HEK293 (cell line): ENCODE measurements around the gene GRAMD4.

ENCODE experiments used
- CTCF ChIA-PET: fragments of 350-600 bp; formaldehyde crosslinking; extraction: SDS; loops from one replicate; lab custom pipeline; 2021; ENCODE audit warnings: antibody characterized with exemption; lab: Yijun Ruan, JAX
- POLR2A ChIA-PET: fragments of 300-600 bp; formaldehyde crosslinking; extraction: SDS; loops from one replicate; lab custom pipeline; 2020; ENCODE audit warnings: antibody characterized with exemption, inconsistent platforms; lab: Yijun Ruan, JAX
- H3K27ac ChIP-seq: fragments of 200-500 bp; sonication (Bioruptor generic); 2 replicates; pipeline ENCODE4 v1.5.1; 2014; ENCODE audit warnings: low read depth, low read length, control low read depth, inconsistent platforms; ENCODE audit errors: extremely low read depth
- H3K36me3 ChIP-seq, 2 experiments: fragments of 200-500 bp in 1 of 2; sonication (Bioruptor generic) in 1 of 2; 1 replicate in 1 of 2; 2 replicates in 1 of 2; pipeline ENCODE4 v1.5.1; 2014 to 2017; ENCODE audit warnings: inconsistent platforms in 2 of 2, low read length in 2 of 2; ENCODE audit not compliant: control insufficient read depth in 2 of 2, insufficient read depth in 1 of 2
- H3K4me1 ChIP-seq: fragments of 200-500 bp; sonication (Bioruptor generic); 2 replicates; pipeline ENCODE4 v1.5.1; 2014; ENCODE audit warnings: mild to moderate bottlenecking, low read length, inconsistent platforms; ENCODE audit not compliant: control insufficient read depth, insufficient read depth
- H3K4me3 ChIP-seq: 2 replicates; pipeline ENCODE4 v1.5.1; 2011; ENCODE audit warnings: low read depth, mild to moderate bottlenecking, control low read depth, low read length, moderate library complexity
- H3K9me3 ChIP-seq: fragments of 200-500 bp; sonication (Bioruptor generic); 2 replicates; pipeline ENCODE4 v1.5.1; 2014; ENCODE audit warnings: low read depth, low read length, inconsistent platforms; ENCODE audit not compliant: control insufficient read depth, insufficient read depth
- EGR2 ChIP-seq: fragments of 450-650 bp; formaldehyde crosslinking; IDR thresholded peaks from 2 replicates; pipeline ENCODE4 v1.5.1; 2016; ENCODE audit warnings: low read depth, missing biosample characterization, missing genetic modification characterization
- IKZF3 ChIP-seq: fragments of 450-650 bp; IDR thresholded peaks from 2 replicates; pipeline ENCODE4 v1.5.0; 2018; ENCODE audit warnings: missing biosample characterization, mild to moderate bottlenecking, missing genetic modification characterization, moderate library complexity
- SCRT1 ChIP-seq: fragments of 450-650 bp; formaldehyde crosslinking; IDR thresholded peaks from 2 replicates; pipeline ENCODE4 v1.5.1; 2016; ENCODE audit warnings: missing biosample characterization, missing genetic modification characterization, borderline replicate concordance
- SCRT2 ChIP-seq: fragments of 450-650 bp; formaldehyde crosslinking; IDR thresholded peaks from 2 replicates; pipeline ENCODE4 v1.5.1; 2016; ENCODE audit warnings: missing biosample characterization, missing genetic modification characterization
- ZNF112 ChIP-seq: fragments of 450-650 bp; formaldehyde crosslinking; IDR thresholded peaks from 2 replicates; pipeline ENCODE4 v1.5.0; 2017; ENCODE audit warnings: missing biosample characterization, missing genetic modification characterization
- ZNF174 ChIP-seq: fragments of 450-650 bp; formaldehyde crosslinking; IDR thresholded peaks from 2 replicates; pipeline ENCODE4 v1.5.0; 2017; ENCODE audit warnings: missing biosample characterization, mild to moderate bottlenecking, missing genetic modification characterization
- ZNF202 ChIP-seq: fragments of 450-650 bp; formaldehyde crosslinking; IDR thresholded peaks from 2 replicates; pipeline ENCODE4 v1.5.1; 2016; ENCODE audit warnings: missing biosample characterization, missing genetic modification characterization, borderline replicate concordance
- ZNF223 ChIP-seq: fragments of 450-650 bp; formaldehyde crosslinking; IDR thresholded peaks from 2 replicates; pipeline ENCODE4 v1.5.1; 2016; ENCODE audit warnings: missing biosample characterization, missing genetic modification characterization
- ZNF426 ChIP-seq: fragments of 450-650 bp; formaldehyde crosslinking; IDR thresholded peaks from 2 replicates; pipeline ENCODE4 v1.5.1; 2017; ENCODE audit warnings: missing biosample characterization, missing genetic modification characterization, mild to moderate bottlenecking, inconsistent platforms, moderate library complexity
- ZNF501 ChIP-seq: fragments of 450-650 bp; formaldehyde crosslinking; IDR thresholded peaks from 2 replicates; pipeline ENCODE4 v1.5.1; 2016; ENCODE audit warnings: missing biosample characterization, missing genetic modification characterization
- ZNF510 ChIP-seq: fragments of 450-650 bp; formaldehyde crosslinking; IDR thresholded peaks from 2 replicates; pipeline ENCODE4 v1.5.1; 2018; ENCODE audit warnings: mild to moderate bottlenecking, missing genetic modification characterization, missing biosample characterization; ENCODE audit not compliant: insufficient replicate concordance
- ZNF529 ChIP-seq: fragments of 450-650 bp; formaldehyde crosslinking; IDR thresholded peaks from 2 replicates; pipeline ENCODE4 v1.5.1; 2017; ENCODE audit warnings: missing genetic modification characterization, missing biosample characterization; ENCODE audit not compliant: insufficient replicate concordance
- ZNF610 ChIP-seq: fragments of 450-650 bp; formaldehyde crosslinking; IDR thresholded peaks from 2 replicates; pipeline ENCODE4 v1.5.1; 2016; ENCODE audit warnings: missing biosample characterization, missing genetic modification characterization, borderline replicate concordance
- ZNF624 ChIP-seq: fragments of 450-650 bp; formaldehyde crosslinking; IDR thresholded peaks from 2 replicates; pipeline ENCODE4 v1.5.1; 2017; ENCODE audit warnings: missing biosample characterization, missing genetic modification characterization
- ZNF707 ChIP-seq: fragments of 450-650 bp; formaldehyde crosslinking; IDR thresholded peaks from 2 replicates; pipeline ENCODE4 v1.5.1; 2016; ENCODE audit warnings: missing biosample characterization, missing genetic modification characterization
- TF ChIP-seq, protein P1 (sequence below): fragments of 450-650 bp; formaldehyde crosslinking; IDR thresholded peaks from 2 replicates; pipeline ENCODE4 v1.5.1; 2016; ENCODE audit warnings: missing biosample characterization, missing genetic modification characterization
- TF ChIP-seq, protein P2 (sequence below): fragments of 450-650 bp; IDR thresholded peaks from 2 replicates; pipeline ENCODE4 v1.5.1; 2018; ENCODE audit warnings: missing biosample characterization, missing genetic modification characterization
- TF ChIP-seq, protein P3 (sequence below): fragments of 450-650 bp; formaldehyde crosslinking; IDR thresholded peaks from 2 replicates; pipeline ENCODE4 v1.5.1; 2016; ENCODE audit warnings: missing biosample characterization, missing genetic modification characterization
- TF ChIP-seq, protein P4 (sequence below): fragments of 450-650 bp; formaldehyde crosslinking; IDR thresholded peaks from 2 replicates; pipeline ENCODE4 v1.5.1; 2016; ENCODE audit warnings: missing biosample characterization, missing genetic modification characterization

Gene GRAMD4

DNA sequence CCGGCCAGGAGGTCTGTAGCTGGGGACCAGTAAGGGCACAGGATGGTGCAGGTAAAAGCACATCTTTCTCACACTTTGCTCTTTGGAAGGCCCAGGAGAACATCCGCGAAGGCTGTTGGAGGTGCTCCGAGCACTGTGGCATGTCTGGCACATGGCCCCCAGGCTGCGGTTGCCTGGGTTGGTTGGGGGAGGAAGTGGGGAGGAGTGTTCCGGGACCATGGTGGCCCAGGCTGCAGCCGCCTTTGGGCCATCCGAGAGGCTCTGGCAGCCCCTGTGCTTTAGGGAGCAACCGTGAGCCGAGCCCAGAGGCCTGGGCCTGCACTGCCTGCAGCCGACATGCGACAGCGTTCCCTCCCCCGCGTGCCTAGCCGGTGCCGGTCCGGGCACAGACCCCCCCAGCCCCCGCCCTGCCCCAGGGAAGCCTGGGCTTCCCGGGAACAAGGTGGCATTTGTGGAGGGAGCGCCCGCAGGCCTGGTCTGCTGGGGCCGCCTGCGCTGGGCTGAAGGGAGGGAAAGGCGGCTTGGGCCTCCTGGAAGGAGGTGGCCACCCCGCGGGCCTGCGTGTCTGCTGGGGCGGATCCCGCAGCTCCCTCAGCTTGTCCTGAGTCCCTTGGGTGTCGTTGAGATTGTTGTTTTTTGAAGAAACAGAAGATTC, 57.9 kb downstream of the GRAMD4 start:
- ChIA-PET CTCF (no interaction called here), POLR2A (no interaction called here)
- Histone ChIP-seq H3K36me3 (peaks cover 0 to 48% of the 10 kb centered on the region in 2 experiments; a peak in 1 of 3 replicates), H3K4me3 (no peak overlapping the region), H3K9me3 (no peaks in the 10 kb centered on the region), H3K27ac (no peak overlapping the region), H3K4me1 (no peaks in the 10 kb centered on the region)
- TF ChIP-seq ZNF223 (tag by site-specific recombination) = peak; percentile 62; the same call in 1 of the 2 replicates
- TF ChIP-seq SCRT1 = no peak

DNA sequence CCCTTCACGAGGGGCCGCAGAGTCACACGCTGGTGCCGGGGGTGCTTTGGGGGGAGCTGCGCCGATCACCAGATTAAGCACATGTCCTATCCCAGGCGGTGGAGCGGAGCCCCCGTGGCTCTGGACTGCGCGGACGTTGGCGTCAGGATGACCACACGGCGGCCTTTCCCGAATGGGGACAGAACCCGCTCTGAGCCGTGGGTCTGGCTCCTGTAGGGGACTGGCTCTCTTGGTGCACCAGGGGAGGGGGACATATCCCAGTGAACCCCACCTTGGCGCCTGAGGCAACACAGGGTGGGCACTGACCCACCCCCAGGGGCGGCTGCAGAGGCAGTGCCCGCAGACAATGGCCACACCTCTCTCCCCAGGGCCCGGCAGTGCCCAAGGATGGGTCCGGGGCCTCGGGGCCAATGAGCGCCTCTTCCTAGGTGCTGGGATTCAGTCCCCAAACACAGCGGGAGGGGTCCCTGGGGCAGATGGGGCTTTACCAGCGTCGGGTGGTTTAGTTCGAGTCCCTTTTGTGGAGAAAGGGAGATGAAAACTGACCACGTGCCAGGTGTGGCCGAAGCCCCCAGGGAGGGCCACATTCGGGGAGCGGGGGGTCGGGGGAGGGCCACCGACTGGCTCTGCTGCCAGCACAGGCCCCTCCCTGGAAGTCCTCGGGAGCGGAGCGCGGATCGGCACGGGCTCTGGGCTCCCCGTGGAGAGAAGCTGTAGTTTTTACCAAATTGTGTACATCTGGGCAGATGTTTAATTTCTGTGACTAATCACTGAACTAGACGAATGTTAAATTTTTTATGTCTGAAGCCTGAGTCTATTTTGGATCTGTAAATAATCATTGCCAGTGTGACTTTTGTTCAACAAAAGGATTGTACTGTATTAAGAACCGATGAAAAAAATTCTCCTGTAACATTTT, 58.9 kb downstream of the GRAMD4 start:
- peaks cover 0 to 38% of the 10 kb centered on the region in 2 experiments; a peak in 1 of 3 replicates for H3K36me3 ChIP-seq
- TF ChIP-seq, protein P1, sequence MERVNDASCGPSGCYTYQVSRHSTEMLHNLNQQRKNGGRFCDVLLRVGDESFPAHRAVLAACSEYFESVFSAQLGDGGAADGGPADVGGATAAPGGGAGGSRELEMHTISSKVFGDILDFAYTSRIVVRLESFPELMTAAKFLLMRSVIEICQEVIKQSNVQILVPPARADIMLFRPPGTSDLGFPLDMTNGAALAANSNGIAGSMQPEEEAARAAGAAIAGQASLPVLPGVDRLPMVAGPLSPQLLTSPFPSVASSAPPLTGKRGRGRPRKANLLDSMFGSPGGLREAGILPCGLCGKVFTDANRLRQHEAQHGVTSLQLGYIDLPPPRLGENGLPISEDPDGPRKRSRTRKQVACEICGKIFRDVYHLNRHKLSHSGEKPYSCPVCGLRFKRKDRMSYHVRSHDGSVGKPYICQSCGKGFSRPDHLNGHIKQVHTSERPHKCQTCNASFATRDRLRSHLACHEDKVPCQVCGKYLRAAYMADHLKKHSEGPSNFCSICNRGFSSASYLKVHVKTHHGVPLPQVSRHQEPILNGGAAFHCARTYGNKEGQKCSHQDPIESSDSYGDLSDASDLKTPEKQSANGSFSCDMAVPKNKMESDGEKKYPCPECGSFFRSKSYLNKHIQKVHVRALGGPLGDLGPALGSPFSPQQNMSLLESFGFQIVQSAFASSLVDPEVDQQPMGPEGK (tag by site-specific recombination) = no peak
- TF ChIP-seq ZNF624 (tag by site-specific recombination) (no peak), ZNF501 (tag by site-specific recombination) (no peak), ZNF510 (no peak), ZNF202 (tag by site-specific recombination) (no peak), ZNF610 (tag by site-specific recombination) (no peak), ZNF707 (tag by site-specific recombination) (no peak), ZNF174 (tag by site-specific recombination) (no peak), EGR2 (tag by site-specific recombination) (no peak), ZNF112 (tag by site-specific recombination) (no peak), ZNF426 (tag by site-specific recombination) (no peak), ZNF529 (tag by site-specific recombination) (no peak), SCRT2 (tag by site-specific recombination) (no peak), IKZF3 (tag by site-specific recombination) (no peak)
- TF ChIP-seq, protein P2, sequence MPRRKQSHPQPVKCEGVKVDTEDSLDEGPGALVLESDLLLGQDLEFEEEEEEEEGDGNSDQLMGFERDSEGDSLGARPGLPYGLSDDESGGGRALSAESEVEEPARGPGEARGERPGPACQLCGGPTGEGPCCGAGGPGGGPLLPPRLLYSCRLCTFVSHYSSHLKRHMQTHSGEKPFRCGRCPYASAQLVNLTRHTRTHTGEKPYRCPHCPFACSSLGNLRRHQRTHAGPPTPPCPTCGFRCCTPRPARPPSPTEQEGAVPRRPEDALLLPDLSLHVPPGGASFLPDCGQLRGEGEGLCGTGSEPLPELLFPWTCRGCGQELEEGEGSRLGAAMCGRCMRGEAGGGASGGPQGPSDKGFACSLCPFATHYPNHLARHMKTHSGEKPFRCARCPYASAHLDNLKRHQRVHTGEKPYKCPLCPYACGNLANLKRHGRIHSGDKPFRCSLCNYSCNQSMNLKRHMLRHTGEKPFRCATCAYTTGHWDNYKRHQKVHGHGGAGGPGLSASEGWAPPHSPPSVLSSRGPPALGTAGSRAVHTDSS (tag by site-specific recombination) = no peak
- TF ChIP-seq, protein P3, sequence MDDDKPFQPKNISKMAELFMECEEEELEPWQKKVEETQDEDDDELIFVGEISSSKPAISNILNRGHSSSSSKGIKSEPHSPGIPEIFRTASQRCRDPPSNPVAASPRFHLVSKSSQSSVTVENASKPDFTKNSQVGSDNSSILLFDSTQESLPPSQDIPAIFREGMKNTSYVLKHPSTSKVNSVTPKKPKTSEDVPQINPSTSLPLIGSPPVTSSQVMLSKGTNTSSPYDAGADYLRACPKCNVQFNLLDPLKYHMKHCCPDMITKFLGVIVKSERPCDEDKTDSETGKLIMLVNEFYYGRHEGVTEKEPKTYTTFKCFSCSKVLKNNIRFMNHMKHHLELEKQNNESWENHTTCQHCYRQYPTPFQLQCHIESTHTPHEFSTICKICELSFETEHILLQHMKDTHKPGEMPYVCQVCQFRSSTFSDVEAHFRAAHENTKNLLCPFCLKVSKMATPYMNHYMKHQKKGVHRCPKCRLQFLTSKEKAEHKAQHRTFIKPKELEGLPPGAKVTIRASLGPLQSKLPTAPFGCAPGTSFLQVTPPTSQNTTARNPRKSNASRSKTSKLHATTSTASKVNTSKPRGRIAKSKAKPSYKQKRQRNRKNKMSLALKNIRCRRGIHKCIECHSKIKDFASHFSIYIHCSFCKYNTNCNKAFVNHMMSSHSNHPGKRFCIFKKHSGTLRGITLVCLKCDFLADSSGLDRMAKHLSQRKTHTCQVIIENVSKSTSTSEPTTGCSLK (tag by site-specific recombination) = no peak
- TF ChIP-seq, protein P4, sequence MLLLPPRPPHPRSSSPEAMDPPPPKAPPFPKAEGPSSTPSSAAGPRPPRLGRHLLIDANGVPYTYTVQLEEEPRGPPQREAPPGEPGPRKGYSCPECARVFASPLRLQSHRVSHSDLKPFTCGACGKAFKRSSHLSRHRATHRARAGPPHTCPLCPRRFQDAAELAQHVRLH (tag by site-specific recombination) = no peak
- H3K4me3 ChIP-seq = no peak overlapping the region
- POLR2A ChIA-PET = no interaction called here
- CTCF ChIA-PET = no interaction called here
- H3K27ac ChIP-seq = no peak overlapping the region
- H3K4me1 ChIP-seq = no peaks in the 10 kb centered on the region
- no peaks in the 10 kb centered on the region for H3K9me3 ChIP-seq
